ENCODE results near the gene CHCHD4. TPM values are rescaled to one million over a fixed set of nuclear protein-coding genes. Genes with fewer than 3 reads are reported as not detected.

CHCHD4 gene
- total RNA-seq, 4 donors from 2014 or later: 10.7 to 17.7 (median 13.8) TPM

DNA sequence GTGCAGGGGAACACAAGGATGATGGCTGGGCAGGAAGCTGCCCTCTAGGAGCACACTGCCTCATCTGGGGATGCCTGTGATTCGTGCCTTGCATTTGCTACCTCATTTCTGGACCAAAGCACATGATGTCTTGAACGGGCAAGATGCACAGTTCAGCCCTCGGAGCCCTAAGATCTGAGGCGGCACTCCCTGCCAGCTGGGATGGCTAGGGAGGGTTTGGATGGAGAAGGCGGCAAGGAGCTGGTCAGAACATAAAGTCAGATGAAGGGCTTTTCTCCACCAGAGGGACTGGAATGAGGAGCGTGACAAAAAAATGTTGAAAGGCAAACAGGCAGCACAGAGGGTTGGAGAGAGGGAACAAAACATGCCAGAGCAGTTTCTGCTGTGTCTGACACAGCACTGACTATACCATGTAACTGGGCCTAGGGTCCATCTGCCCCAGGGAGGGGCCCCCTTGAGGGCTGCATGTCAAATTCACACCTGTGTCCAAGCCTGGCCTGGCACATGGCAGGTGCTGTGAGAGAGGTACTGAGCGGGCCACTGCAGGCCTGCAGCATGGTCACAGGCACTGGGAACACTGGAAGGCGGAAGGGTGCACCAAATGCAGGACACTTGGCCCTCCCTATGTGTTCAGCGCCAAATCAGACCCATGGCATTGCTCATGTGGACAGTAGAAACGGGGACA, 21.9 kb upstream of the CHCHD4 start:
- H3K9me3 ChIP-seq: no peaks in the 10 kb centered on the region
- H3K27me3 ChIP-seq: no peaks in the 10 kb centered on the region
- peaks cover 0 to 67% (median 8%) of the 10 kb centered on the region in 3 donors for H3K36me3 ChIP-seq
- WGBS, 2 donors: 82 to 94% methylated on average over 10 of the region's 10 CpGs
- no peak for TF ChIP-seq CTCF (IDR thresholded peaks at IDR 0.05)
- TF ChIP-seq POLR2A (IDR thresholded peaks at IDR 0.05): no peak
- TF ChIP-seq EP300 (IDR thresholded peaks at IDR 0.05): no peak
- peak overlapping the region in 3 of 4 donors; percentile 80 to 96 (median 94) for H3K27ac ChIP-seq
- no peak overlapping the region for H3K4me3 ChIP-seq
- H3K4me1 ChIP-seq: peaks cover 0 to 55% (median 31%) of the 10 kb centered on the region in 4 donors
- DNase-seq (ENCODE audit: low spot score in 2 of 2): no peak

- TF ChIP-seq EP300 (IDR thresholded peaks at IDR 0.05) (no peak), CTCF (IDR thresholded peaks at IDR 0.05) (no peak), POLR2A (IDR thresholded peaks at IDR 0.05) (no peak)
- H3K27ac ChIP-seq: peak overlapping the region; percentile 72 to 96 (median 87)
- peaks cover 0 to 58% (median 31%) of the 10 kb centered on the region in 4 donors for H3K4me1 ChIP-seq
- no peak overlapping the region for H3K4me3 ChIP-seq
- no peaks in the 10 kb centered on the region for H3K27me3 ChIP-seq
- H3K36me3 ChIP-seq: peaks cover 0 to 67% (median 8%) of the 10 kb centered on the region in 3 donors
- no peaks in the 10 kb centered on the region for H3K9me3 ChIP-seq
- 79 to 86% methylated on average over 10 of the region's 10 CpGs for WGBS, 2 donors
- DNase-seq (ENCODE audit: low spot score in 2 of 2): no peak
Observed at GRCh38 chr3:14145670-14146380, 21.2 kb upstream of the CHCHD4 start.

DNA sequence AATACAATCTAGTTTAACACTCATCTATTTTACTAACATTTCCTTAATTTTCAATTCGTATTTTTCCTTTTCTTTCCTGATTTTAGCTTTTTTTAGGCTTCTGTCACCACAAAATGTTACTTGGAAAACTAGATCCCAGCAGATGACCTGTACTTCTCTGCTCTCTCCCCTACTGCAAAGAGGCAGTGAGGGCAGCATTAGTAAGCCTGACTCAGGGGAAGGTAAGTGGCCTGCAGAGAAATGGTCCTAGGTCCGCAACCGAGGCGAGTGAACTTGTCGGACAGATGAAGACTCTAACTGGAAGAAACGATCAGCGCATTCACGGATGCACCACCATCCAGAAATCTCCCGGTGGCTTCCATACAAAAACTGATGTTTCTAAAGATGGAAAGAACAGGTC, 20.6 kb upstream of the CHCHD4 start:
- Histone ChIP-seq H3K4me3 (peak overlapping the region in 1 of 4 donors; percentile 39), H3K4me1 (peaks cover 0 to 58% (median 31%) of the 10 kb centered on the region in 4 donors), H3K27me3 (no peaks in the 10 kb centered on the region), H3K9me3 (no peaks in the 10 kb centered on the region), H3K36me3 (peaks cover 0 to 67% (median 8%) of the 10 kb centered on the region in 3 donors), H3K27ac (peak overlapping the region; percentile 72 to 96 (median 87))
- 79 to 81% methylated on average over 9 of the region's 9 CpGs for WGBS, 2 donors
- no peak for TF ChIP-seq POLR2A (IDR thresholded peaks at IDR 0.05)
- TF ChIP-seq CTCF (IDR thresholded peaks at IDR 0.05): no peak
- no peak for TF ChIP-seq EP300 (IDR thresholded peaks at IDR 0.05)
- peak in 1 of 2 donors; percentile 28 for DNase-seq (ENCODE audit: low spot score in 2 of 2)

DNA sequence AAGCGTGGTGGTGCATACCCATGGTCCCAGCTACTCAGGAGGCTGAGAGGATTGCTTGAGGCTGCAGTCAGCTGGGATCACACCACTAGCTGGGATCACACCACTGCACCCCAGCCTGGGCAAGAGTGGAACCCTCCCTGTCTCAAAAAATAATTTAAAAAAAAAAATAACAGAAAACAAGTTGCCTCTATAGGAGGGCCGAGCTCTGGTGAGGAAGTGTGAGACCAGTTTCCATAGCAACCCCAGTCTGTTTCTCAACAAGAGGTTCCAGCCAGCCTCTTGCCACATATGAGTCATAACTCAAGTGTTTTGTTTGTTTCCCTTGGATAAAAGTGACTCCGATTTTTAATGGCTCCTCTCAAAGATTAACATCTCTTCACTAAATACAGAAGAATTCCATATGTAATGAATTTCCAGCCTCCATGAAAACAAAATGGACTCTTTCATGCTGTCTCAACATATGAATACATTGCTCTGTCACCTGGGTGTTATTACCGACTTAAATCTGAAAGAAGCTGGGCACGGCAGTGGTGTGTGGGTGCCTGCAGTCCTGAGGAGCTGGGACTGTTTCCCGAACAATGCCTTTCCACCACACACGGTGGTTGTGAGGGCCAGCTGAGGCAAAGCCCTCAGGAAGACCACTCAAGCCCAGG, 19.9 kb upstream of the CHCHD4 start:
- H3K4me1 ChIP-seq: peaks cover 0 to 60% (median 31%) of the 10 kb centered on the region in 4 donors
- DNase-seq (ENCODE audit: low spot score in 2 of 2): peak; percentile 60 to 88
- H3K36me3 ChIP-seq: peaks cover 0 to 67% (median 8%) of the 10 kb centered on the region in 3 donors
- 5% methylated on average over 7 of the region's 7 CpGs for WGBS, 2 donors
- TF ChIP-seq EP300 (IDR thresholded peaks at IDR 0.05) (peak; percentile 84 to 92), CTCF (IDR thresholded peaks at IDR 0.05) (no peak)
- H3K9me3 ChIP-seq: no peaks in the 10 kb centered on the region
- H3K4me3 ChIP-seq: peak overlapping the region in 3 of 4 donors; percentile 1 to 39 (median 4)
- no peaks in the 10 kb centered on the region for H3K27me3 ChIP-seq
- H3K27ac ChIP-seq: peak overlapping the region; percentile 72 to 96 (median 87)
